K562 (cell line): ENCODE data around the gene TMEM260. TPM values are rescaled to one million over a fixed set of nuclear protein-coding genes. Genes with fewer than 3 reads are reported as not detected.

Experiments
- ATAC-seq: fragments of 200-7000 bp; cut with Tn5 transposase; 3 replicates; pipeline ENCODE4 v1.9.1; 2020; ENCODE audit warnings: moderate library complexity
- BruUV-seq: library from RNA; stranded (reverse); fragments of 400-500 nt; replicated peaks from 2 replicates; lab custom pipeline; 2021; lab: Mats Ljungman, UMichigan
- CTCF ChIA-PET: fragments of 300-600 bp; formaldehyde crosslinking; extraction: SDS; loops from one replicate; lab custom pipeline; 2021; ENCODE audit warnings: low intra/inter-chr PET ratio; lab: Yijun Ruan, JAX
- POLR2A ChIA-PET: fragments of 300-600, 350-650 bp; sonication (Branson Sonifier 250); formaldehyde crosslinking; extraction: SDS; loops from one replicate; lab custom pipeline; 2021; ENCODE audit warnings: antibody characterized with exemption, inconsistent platforms; lab: Yijun Ruan, JAX
- DNase-seq, 4 experiments: peaks; one replicate each; pipeline versions ENCODE4 v3.0.0 to v3.0.0-alpha.2; 2011 to 2018; ENCODE audit warnings: low spot score in 3 of 4, mixed read lengths in 3 of 4; ENCODE audit errors: extremely low read depth in 1 of 4
- FAIRE-seq: peaks from 2 replicates; lab custom pipeline; 2011; peaks lifted over from hg19 to GRCh38; lab: Jason Lieb, UNC
- H2AFZ ChIP-seq: 2 replicates; pipeline ENCODE4 v1.6.0; 2011; ENCODE audit warnings: low read depth, low read length, control low read depth, inconsistent platforms
- H3K27ac ChIP-seq: fragments of 200-600 bp; 3 replicates; pipeline ENCODE4 v1.8.0; 2011; ENCODE audit warnings: low read depth, mild to moderate bottlenecking, control low read depth, inconsistent platforms, low read length, moderate library complexity, mixed read lengths; ENCODE audit errors: extremely low read depth
- H3K27me3 ChIP-seq, 2 experiments: fragments of 300-600 bp in 1 of 2; 2 replicates in 1 of 2; 3 replicates in 1 of 2; pipeline versions ENCODE4 v1.6.0 to v1.8.0; 2011; ENCODE audit warnings: inconsistent platforms in 2 of 2, low read length in 2 of 2, mild to moderate bottlenecking in 1 of 2, mixed read lengths in 1 of 2, moderate library complexity in 1 of 2; ENCODE audit not compliant: control insufficient read depth in 2 of 2, insufficient read depth in 2 of 2
- H3K36me3 ChIP-seq: fragments of 300-600 bp; 3 replicates; pipeline ENCODE4 v1.8.0; 2011; ENCODE audit warnings: mild to moderate bottlenecking, low read length, inconsistent platforms; ENCODE audit not compliant: control insufficient read depth, insufficient read depth
- H3K4me1 ChIP-seq, 2 experiments: fragments of 200-600 bp in 1 of 2; replicated peaks in 1 of 2; 2 replicates in 1 of 2; 3 replicates in 1 of 2; pipeline versions ENCODE4 v1.5.1 to v1.8.0; 2011; ENCODE audit warnings: inconsistent platforms in 2 of 2, low read length in 2 of 2, mild to moderate bottlenecking in 1 of 2, mixed read lengths in 1 of 2, moderate library complexity in 1 of 2; ENCODE audit not compliant: control insufficient read depth in 2 of 2, insufficient read depth in 2 of 2
- H3K4me2 ChIP-seq: 2 replicates; pipeline ENCODE4 v1.6.1; 2011; ENCODE audit warnings: low read length, control low read depth, inconsistent platforms, mixed read lengths; ENCODE audit not compliant: insufficient read depth
- H3K4me3 ChIP-seq: fragments of 200-600 bp; sonication (generic), shearing (Covaris generic); 2 replicates; pipeline ENCODE4 v1.5.1; 2016; ENCODE audit warnings: control low read depth, inconsistent platforms
- H3K79me2 ChIP-seq: fragments of 200-600 bp; 3 replicates; pipeline ENCODE4 v1.8.0; 2011; ENCODE audit warnings: low read length, inconsistent platforms; ENCODE audit not compliant: control insufficient read depth, insufficient read depth
- H3K9ac ChIP-seq, 2 experiments: 2 replicates each; pipeline versions ENCODE4 v1.6.0 to v1.6.1; 2011; ENCODE audit warnings: low read depth in 2 of 2, low read length in 2 of 2, control low read depth in 1 of 2, inconsistent platforms in 1 of 2, mild to moderate bottlenecking in 1 of 2, mixed read lengths in 1 of 2; ENCODE audit not compliant: insufficient read depth in 1 of 2
- H3K9me1 ChIP-seq: one replicate; pipeline ENCODE4 v1.6.0; 2011; ENCODE audit warnings: inconsistent platforms, mild to moderate bottlenecking, low read length, moderate library complexity; ENCODE audit not compliant: control insufficient read depth, insufficient read depth
- H3K9me3 ChIP-seq: replicated peaks from 2 replicates; pipeline ENCODE4 v1.5.1; 2011; ENCODE audit warnings: low read depth, low read length, inconsistent platforms; ENCODE audit not compliant: control insufficient read depth, insufficient read depth
- H4K20me1 ChIP-seq: replicated peaks from 2 replicates; pipeline ENCODE4 v1.6.1; 2011; ENCODE audit warnings: low read length, inconsistent platforms, mixed read lengths; ENCODE audit not compliant: control insufficient read depth, insufficient read depth
- BRD4 ChIP-seq: fragments of 200-600 bp; sonication (generic); IDR thresholded peaks from 2 replicates; pipeline ENCODE4 v1.6.1; 2017; ENCODE audit warnings: inconsistent platforms
- MAFF ChIP-seq: IDR thresholded peaks from 2 replicates; pipeline ENCODE4 v1.6.1; 2012; ENCODE audit warnings: low read length, improper control_type of control experiment
- MLLT1 ChIP-seq, 2 experiments: fragments of 450-650 bp; IDR thresholded peaks; 2 replicates each; pipeline ENCODE4 v1.6.1; 2016
- NFE2 ChIP-seq: IDR thresholded peaks from 2 replicates; pipeline ENCODE4 v1.6.1; 2014; ENCODE audit warnings: antibody characterized with exemption, low read depth
- NFE2L1 ChIP-seq: fragments of 450-650 bp; IDR thresholded peaks from 2 replicates; pipeline ENCODE4 v1.6.1; 2016; ENCODE audit warnings: missing genetic modification characterization, low read depth, mild to moderate bottlenecking, missing compliant biosample characterization, moderate library complexity, borderline replicate concordance
- NR2C1 ChIP-seq, 2 experiments: fragments of 450-650 bp; IDR thresholded peaks; 2 replicates each; pipeline ENCODE4 v1.6.1; 2017; ENCODE audit warnings: mild to moderate bottlenecking in 2 of 2, antibody characterized with exemption in 1 of 2, inconsistent platforms in 1 of 2, missing compliant biosample characterization in 1 of 2, missing genetic modification characterization in 1 of 2
- NR2C2 ChIP-seq, 2 experiments: fragments of 200-800 bp in 1 of 2; sonication (Bioruptor generic) in 1 of 2; sonication (generic) in 1 of 2; formaldehyde crosslinking in 1 of 2; IDR thresholded peaks; 2 replicates each; pipeline versions ENCODE4 v1.6.1 to v1.8.0; 2016 to 2022; ENCODE audit warnings: mild to moderate bottlenecking in 1 of 2, missing compliant biosample characterization in 1 of 2, missing genetic modification characterization in 1 of 2, missing genetic modification reagents in 1 of 2
- RNF2 ChIP-seq: sonication (generic); IDR thresholded peaks from 2 replicates; pipeline ENCODE4 v1.6.1; 2016
- ZNF583 ChIP-seq: fragments of 250-450 bp; sonication (Bioruptor Pico); IDR thresholded peaks from 2 replicates; pipeline ENCODE4 v1.4.0; 2020
- WGBS: fragments of 100-300 bp; shearing (Covaris generic); methylation state at CpG from one replicate; pipeline ENCODE4 v1.1.6; 2016; ENCODE audit warnings: low coverage, mixed read lengths; ENCODE audit not compliant: insufficient coverage; ENCODE audit errors: missing lambda C conversion rate; 5-methylcytosine and 5-hydroxymethylcytosine counted together
- in situ Hi-C: fragments of 300-500 bp; cut with MboI; formaldehyde crosslinking; loops from 4 replicates; pipeline ENCODE4 v1.15.0; 2018; ENCODE audit warnings: inconsistent platforms, mixed read lengths
- intact Hi-C: fragments of 100-400 bp; cut with micrococcal nuclease; formaldehyde crosslinking; loops from 2 replicates; pipeline ENCODE4 v1.14.2; 2022
- polyA plus RNA-seq, 8 experiments: library from polyadenylated mRNA; depleted of rRNA in 4 of 8; stranded (reverse) in 5 of 8; unstranded in 3 of 8; fragments of >200 nt; fragmentation: Nextera tagmentation in 2 of 8; fragmentation: Illumina TruSeq in 1 of 8; extraction: Ambion mirVana in 2 of 8; extraction: Trizol in 1 of 8; gene quantifications; 2 replicates each; pipeline versions ENCODE4 v1.2.1 to v1.2.3, GENCODE V29; 2011 to 2014; ENCODE audit warnings: inconsistent platforms in 1 of 8, missing spikeins in 1 of 8
- total RNA-seq, 7 experiments: library from RNA; depleted of rRNA in 6 of 7; stranded (reverse); fragments of >200 nt in 6 of 7; fragmentation: Illumina TruSeq in 2 of 7; extraction: Trizol in 2 of 7; gene quantifications; 2 replicates each; pipeline versions ENCODE4 v1.2.1 to v1.2.3, GENCODE V29; 2011 to 2021; ENCODE audit warnings: low replicate concordance in 1 of 7

TMEM260 gene
- total and polyA plus RNA-seq, 9 of the 15 experiments (the other 6 are each of a cell fraction or from before 2014, with no cell fraction given): 2.2 to 9.4 (median 6.0) TPM

- TF ChIP-seq BRD4 (no peak), ZNF583 (CRISPR knock-in tag) (no peak), NFE2L1 (tag) (no peak), RNF2 (no peak)
Observed at GRCh38 chr14:56534656-56535055, 44.9 kb upstream of the TMEM260 start (continued).

- DNase-seq (no peak), FAIRE-seq (no peak), ATAC-seq (no peak)
- H3K36me3 ChIP-seq: no peaks in the 10 kb centered on the region
- H3K27ac ChIP-seq: no peak overlapping the region
- H3K9ac ChIP-seq: no peak overlapping the region
- intact Hi-C loops: no loop called here
- POLR2A ChIA-PET: interaction anchor here (0.7 kb wide), 1 partner anchor 66 kb away, joined by 4 read pairs; no protein-coding TSS in a partner anchor
- CTCF ChIA-PET: no interaction called here
- no peak overlapping the region for H3K4me2 ChIP-seq
- H4K20me1 ChIP-seq: no peaks in the 10 kb centered on the region
- BruUV-seq: no TSS peak
- H3K9me1 ChIP-seq: no peaks in the 10 kb centered on the region
- in situ Hi-C loops: no loop called here
- no peak overlapping the region for H3K4me3 ChIP-seq
- 20% methylated on average over 2 of the region's 2 CpGs for WGBS
- H3K9me3 ChIP-seq: no peaks in the 10 kb centered on the region
- H3K4me1 ChIP-seq: no peaks in the 10 kb centered on the region
- no peaks in the 10 kb centered on the region for H3K79me2 ChIP-seq
- TF ChIP-seq NR2C2 (CRISPR knock-in tag; IDR thresholded peaks at IDR 0.05): no peak
- peak; percentile 61 for TF ChIP-seq NR2C2 (tag; IDR thresholded peaks at IDR 0.05)
- 0 out of 2 replicates have a peak, but pooled peaks have one; percentile 19 for TF ChIP-seq NFE2
- TF ChIP-seq NR2C1 (IDR thresholded peaks at IDR 0.05): peak; percentile 83
- peak; percentile 74 for TF ChIP-seq NR2C1 (tag; IDR thresholded peaks at IDR 0.05)
- TF ChIP-seq MAFF: no peak
- no peak for TF ChIP-seq MLLT1 (IDR thresholded peaks at IDR 0.05)
- TF ChIP-seq, all 486 proteins: peak for 3
- Histone ChIP-seq H2AFZ (no peak overlapping the region), H3K27me3 (no peaks in the 10 kb centered on the region)
Observed at GRCh38 chr14:56539862-56540261, 39.7 kb upstream of the TMEM260 start.
